Subcutaneous abdominal adipose tissue (tissue), 5 donors: ENCODE data around the gene MRFAP1.

ENCODE experiments used
- H3K27ac ChIP-seq: one replicate; pipeline ENCODE4 v1.7.0; 2013; ENCODE audit warnings: low read depth, mild to moderate bottlenecking, inconsistent platforms, low read length, moderate library complexity
- H3K27me3 ChIP-seq, 5 donors: one replicate each; pipeline ENCODE4 v1.7.0; 2013; ENCODE audit warnings: low read length in 5 of 5, inconsistent platforms in 1 of 5; ENCODE audit not compliant: control insufficient read depth in 5 of 5, insufficient read depth in 4 of 5
- H3K36me3 ChIP-seq, 5 donors: one replicate each; pipeline ENCODE4 v1.7.0; 2013; ENCODE audit warnings: low read length in 5 of 5; ENCODE audit not compliant: control insufficient read depth in 5 of 5, insufficient read depth in 5 of 5
- H3K4me1 ChIP-seq, 5 donors: one replicate each; pipeline ENCODE4 v1.7.0; 2013; ENCODE audit warnings: low read length in 5 of 5, mild to moderate bottlenecking in 3 of 5, moderate library complexity in 1 of 5; ENCODE audit not compliant: control insufficient read depth in 5 of 5, insufficient read depth in 5 of 5
- H3K4me3 ChIP-seq, 5 donors: one replicate each; pipeline ENCODE4 v1.7.0; 2013; ENCODE audit warnings: low read length in 5 of 5, low read depth in 1 of 5
- H3K9ac ChIP-seq, 5 donors: one replicate each; pipeline ENCODE4 v1.7.0; 2013; ENCODE audit warnings: low read length in 5 of 5, mild to moderate bottlenecking in 4 of 5, moderate library complexity in 3 of 5
- H3K9me3 ChIP-seq, 5 donors: one replicate each; pipeline ENCODE4 v1.7.0; 2013; ENCODE audit warnings: low read length in 5 of 5; ENCODE audit not compliant: control insufficient read depth in 5 of 5
- donor health status: healthy.
- donor health status: healthy.
- donor health status: healthy.
- donor health status: healthy.
- donor health status: healthy.

The MRFAP1 gene

DNA sequence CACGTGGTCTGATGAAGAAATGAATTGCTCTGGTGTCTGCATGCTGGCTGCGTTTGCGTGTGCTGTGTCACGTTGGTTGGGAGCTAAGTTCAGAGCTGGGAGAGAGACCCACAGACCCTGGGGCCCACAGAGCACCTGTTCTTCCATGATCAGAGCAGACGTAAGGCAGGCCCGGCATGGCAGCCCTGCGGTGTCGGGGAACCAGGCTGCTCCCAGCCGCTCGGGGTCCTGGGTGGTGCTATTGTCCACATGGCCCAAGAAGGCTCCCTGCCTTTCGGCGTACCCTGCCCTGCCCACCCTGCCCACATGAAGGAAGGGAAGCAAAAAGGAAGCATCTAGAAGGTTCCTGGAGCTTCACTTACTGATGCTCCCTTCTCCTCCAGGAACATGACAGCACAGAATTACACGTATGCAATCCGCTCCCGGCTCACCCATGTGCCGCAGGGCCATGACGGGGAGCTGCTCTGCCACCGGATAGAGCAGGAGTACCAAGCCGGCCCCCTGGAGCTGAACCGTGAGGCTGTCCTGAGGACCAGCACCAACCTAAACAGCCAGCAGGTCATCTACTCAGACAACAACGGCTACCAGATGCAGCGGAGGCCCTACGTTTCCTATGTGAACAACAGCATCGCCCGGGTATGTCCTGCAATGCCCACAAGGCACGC is 30.9 kb upstream of the MRFAP1 start:
- Histone ChIP-seq H3K9ac (no peak overlapping the region), H3K9me3 (peaks cover 3 to 10% (median 8%) of the 10 kb centered on the region in 5 donors), H3K36me3 (peaks cover 0 to 92% (median 80%) of the 10 kb centered on the region in 5 donors), H3K4me1 (no peaks in the 10 kb centered on the region), H3K27me3 (no peaks in the 10 kb centered on the region), H3K27ac (no peak overlapping the region), H3K4me3 (no peak overlapping the region)

DNA sequence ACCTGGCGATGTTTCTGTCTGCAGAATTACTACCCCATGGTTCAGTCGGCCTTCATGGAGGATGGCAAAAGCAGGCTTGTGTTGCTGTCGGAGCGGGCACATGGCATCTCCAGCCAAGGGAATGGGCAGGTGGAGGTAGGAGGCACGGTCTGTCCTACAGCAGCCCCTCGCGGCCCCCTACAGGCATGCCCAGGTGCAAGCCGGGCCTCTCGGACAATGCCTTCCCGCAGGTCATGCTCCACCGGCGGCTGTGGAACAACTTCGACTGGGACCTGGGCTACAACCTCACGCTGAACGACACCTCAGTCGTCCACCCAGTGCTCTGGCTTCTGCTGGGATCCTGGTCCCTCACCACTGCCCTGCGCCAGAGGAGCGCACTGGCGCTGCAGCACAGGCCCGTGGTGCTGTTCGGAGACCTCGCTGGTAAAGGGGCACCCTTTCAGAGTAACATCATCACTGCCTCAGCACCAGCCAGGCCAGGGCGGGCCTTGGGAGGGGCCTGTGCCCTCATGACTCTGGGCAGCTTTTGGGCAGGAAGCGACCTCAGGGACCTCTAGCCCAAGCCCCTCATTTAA is 29.5 kb upstream of the MRFAP1 start:
- Histone ChIP-seq H3K9me3 (no peaks in the 10 kb centered on the region), H3K27ac (no peak overlapping the region), H3K4me1 (no peaks in the 10 kb centered on the region), H3K9ac (no peak overlapping the region), H3K36me3 (peaks cover 0 to 91% (median 76%) of the 10 kb centered on the region in 5 donors), H3K27me3 (no peaks in the 10 kb centered on the region), H3K4me3 (no peak overlapping the region)

DNA sequence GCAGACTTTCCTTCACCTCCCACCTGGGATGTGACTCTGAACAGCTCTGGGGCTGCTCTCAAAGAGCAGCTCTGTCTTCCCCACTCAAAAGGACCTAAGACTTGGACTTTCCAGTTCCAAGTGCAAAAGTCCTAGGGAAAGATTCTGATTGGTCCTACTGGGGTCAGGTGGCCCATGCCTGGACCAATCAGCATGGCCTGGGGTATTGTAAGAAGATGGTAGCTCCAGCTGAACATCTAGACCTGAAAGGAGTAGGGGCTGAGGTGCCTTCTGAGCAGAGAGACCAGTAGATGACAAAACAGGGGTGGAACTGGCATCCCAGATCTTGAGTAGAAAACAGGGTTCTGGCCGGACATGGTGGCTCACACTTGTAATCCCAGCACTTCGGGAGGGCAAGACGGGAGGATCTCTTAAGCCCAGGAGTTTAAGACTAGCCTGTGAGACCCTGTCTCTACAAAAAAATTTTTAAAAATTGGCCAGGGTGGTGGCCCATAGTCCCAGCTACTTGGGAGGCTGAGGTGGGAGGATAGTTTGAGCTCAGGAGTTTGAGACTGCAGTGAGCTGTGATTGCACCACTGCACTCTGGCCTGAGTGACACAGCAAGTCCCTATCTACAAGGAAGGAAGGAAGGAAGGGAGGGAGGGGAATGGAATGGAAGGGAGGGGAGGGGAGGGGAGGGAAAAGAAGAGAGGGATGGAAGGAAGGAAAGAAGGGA is 27.4 kb upstream of the MRFAP1 start:
- Histone ChIP-seq H3K36me3 (peaks cover 0 to 90% (median 78%) of the 10 kb centered on the region in 5 donors), H3K9ac (no peak overlapping the region), H3K4me3 (no peak overlapping the region), H3K27ac (no peak overlapping the region), H3K27me3 (no peaks in the 10 kb centered on the region), H3K9me3 (peaks cover 0 to 2% (median 0%) of the 10 kb centered on the region in 5 donors), H3K4me1 (no peaks in the 10 kb centered on the region)

DNA sequence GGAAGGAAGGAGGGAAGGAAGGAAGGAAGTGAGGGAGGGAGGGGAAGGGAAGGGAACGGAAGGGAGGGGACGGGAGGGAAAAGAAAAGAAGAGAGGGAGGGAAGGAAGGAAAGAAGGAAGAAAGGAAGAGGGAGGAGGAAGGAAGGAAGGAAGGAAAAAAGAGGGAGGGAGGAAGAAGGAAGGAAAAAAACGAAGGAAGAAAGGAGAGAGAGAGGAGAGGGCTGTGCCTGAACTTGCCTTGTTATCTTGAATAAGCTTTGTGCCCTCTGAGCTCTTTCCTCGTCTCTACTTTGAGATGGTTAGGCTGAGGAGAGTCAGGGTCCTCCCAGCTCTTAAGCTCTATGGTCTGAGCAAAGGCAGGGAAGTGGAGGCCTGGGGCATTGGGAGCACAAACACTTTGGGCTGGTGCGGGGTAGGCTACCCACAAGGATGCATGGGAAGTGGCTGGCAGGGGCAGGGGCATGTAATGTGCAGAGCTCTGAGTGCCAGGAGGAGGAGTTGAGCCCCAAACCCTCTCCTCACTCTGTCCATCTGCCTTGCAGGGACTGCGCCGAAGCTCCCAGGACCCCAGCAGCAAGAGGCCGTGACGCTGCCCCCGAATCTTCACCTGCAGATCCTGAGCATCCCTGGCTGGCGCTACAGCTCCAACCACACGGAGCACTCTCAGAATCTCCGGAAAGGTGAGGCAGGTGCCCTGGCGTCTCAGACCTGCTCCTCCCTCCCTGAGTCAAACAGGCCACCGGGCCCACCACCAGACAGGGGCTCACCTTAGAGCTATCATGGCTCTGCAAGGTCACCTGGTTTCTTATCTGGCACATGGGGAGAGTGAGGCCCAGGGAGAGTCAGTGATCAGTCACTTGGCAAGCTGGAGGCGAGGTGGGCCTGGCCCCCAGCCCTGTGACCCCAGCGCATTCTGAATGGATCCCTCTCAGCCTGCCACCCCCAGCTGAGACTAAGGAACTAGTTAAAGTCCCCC is 26.5 kb upstream of the MRFAP1 start:
- peaks cover 0 to 90% (median 75%) of the 10 kb centered on the region in 5 donors for H3K36me3 ChIP-seq
- no peaks in the 10 kb centered on the region for H3K27me3 ChIP-seq
- no peak overlapping the region for H3K4me3 ChIP-seq
- H3K4me1 ChIP-seq, result no peaks in the 10 kb centered on the region
- no peak overlapping the region for H3K9ac ChIP-seq
- no peak overlapping the region for H3K27ac ChIP-seq
- H3K9me3 ChIP-seq, result peaks cover 0 to 2% (median 0%) of the 10 kb centered on the region in 5 donors

DNA sequence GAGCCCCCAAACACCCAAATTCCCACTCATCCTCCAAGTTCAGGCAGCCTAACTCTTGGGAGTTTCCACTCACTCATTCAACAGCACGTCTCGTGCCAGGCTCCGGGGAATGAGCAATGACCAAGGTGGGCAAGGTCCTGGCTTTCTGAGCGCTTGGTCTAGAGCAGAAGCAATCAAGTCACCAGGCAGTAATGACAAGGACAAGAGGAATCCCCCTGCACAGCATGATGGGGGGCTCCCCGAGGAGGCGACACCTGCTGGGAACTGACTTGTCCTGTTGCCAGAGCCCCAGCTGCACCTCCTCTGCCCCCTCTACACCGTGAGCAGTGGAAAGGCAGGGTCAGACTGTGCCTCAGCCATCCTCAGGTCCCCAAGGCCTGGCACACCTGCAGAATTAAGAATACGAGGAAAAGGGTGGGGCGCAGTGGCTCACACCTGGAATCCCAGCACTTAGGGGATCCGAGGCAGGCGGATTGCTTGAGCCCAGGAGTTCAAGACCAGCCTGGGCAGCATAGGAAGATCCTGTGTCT is 25.7 kb upstream of the MRFAP1 start:
- H3K27ac ChIP-seq, result no peak overlapping the region
- peaks cover 0 to 90% (median 75%) of the 10 kb centered on the region in 5 donors for H3K36me3 ChIP-seq
- peaks cover 0 to 2% (median 0%) of the 10 kb centered on the region in 5 donors for H3K9me3 ChIP-seq
- H3K9ac ChIP-seq, result no peak overlapping the region
- H3K4me3 ChIP-seq, result no peak overlapping the region
- H3K4me1 ChIP-seq, result no peaks in the 10 kb centered on the region
- H3K27me3 ChIP-seq, result no peaks in the 10 kb centered on the region

DNA sequence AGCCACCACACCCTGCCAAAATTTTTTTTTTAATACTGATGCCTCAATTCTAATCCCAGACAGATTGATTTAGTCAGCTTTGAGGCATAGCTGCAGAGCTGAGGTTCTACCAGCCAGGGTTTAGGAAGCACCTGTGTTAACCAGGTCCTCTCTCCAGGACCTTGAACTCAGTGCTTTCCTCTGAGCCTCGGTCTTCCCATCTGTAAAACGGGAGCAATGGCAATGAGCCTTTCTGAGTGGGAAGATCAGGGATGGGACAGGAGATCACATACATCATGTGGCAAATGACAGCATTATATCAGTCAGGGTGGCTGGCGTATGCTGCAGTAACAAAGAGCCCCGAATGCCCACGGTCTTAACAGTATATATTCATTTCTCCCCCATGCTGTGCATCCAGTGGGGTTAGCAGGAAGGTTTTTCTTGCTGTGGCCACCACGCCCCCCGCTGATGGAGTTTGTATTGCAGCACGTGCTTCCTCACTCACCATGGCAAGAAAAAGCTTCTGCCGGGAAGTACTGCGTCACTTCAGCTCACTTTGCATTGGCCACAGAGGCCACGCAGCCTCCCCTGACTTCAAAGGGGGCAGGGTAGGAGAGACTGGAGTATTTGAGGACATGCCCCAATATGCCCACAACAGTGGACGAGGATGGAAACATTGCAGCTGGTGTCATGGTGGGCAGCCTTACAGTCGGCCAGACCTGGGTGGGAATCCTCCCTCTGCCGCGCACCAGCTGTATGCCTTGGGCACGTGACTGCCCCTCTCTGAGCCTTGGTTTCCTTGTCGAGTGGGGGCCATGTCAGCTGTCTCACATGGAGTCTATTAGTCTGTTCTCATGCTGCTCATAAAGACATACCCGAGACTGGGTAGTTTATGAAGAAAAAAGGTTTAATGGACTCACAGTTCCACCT is 24.1 kb upstream of the MRFAP1 start:
- Histone ChIP-seq H3K27me3 (no peaks in the 10 kb centered on the region), H3K9me3 (peaks cover 0 to 2% (median 0%) of the 10 kb centered on the region in 5 donors), H3K27ac (no peak overlapping the region), H3K9ac (no peak overlapping the region), H3K4me3 (no peak overlapping the region), H3K4me1 (no peaks in the 10 kb centered on the region), H3K36me3 (peaks cover 0 to 89% (median 67%) of the 10 kb centered on the region in 5 donors)

DNA sequence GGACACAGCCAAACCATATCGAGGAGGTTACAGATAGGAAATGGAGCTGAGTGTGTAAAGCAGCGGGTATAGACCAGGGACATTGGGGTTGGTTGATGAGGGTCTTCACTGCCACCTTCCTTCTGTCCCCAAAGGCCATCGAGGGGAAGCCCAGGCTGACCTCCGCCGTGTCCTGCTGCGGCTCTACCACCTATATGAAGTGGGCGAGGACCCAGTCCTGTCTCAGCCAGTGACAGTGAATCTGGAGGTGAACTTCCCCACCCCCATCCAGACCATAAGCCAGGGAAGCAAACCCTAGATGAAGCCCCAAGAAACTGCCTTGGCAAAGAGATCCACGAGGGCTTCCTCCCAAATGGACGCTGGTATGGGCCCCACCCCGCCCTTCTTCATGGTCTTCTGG is 23.2 kb upstream of the MRFAP1 start:
- Histone ChIP-seq H3K9me3 (peaks cover 0 to 2% (median 0%) of the 10 kb centered on the region in 5 donors), H3K4me1 (no peaks in the 10 kb centered on the region), H3K4me3 (no peak overlapping the region), H3K36me3 (peaks cover 0 to 86% (median 64%) of the 10 kb centered on the region in 5 donors), H3K27me3 (no peaks in the 10 kb centered on the region), H3K27ac (no peak overlapping the region), H3K9ac (no peak overlapping the region)

DNA sequence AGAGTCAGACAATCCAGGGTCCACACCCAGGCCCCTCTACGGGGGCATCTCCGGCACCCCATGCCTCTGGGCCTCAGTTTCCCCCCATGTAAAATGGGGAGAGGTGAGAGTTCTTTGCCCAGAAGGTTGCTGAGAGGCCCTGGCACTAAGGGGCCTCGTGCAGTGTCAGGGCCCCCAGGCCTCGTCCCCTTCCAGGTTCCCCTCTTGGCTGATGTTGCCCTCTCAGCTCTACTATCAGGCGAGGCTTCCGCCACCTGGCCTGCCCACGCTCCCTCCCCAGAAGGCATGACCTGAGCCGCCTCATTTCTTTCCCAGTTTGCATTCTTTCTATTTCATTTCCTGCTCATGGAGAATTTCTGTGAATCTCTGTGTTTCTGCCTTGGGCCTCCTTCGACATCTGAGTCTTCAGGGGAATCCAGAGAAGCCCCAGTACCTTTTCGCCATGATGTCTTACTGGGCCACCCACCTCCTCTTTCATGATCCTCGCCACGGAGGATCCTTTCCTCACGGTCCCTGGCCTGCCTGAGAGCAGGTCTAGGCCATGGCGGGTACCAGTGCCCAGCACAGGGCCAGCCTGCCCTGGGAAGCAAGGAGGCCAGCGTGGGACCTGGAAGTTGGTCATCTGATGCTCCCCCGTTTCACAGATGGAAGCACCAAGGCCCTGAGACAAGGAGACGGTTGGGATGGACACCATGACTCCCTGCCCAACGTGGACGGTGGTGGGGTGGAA is 21.9 kb upstream of the MRFAP1 start:
- H3K36me3 ChIP-seq, result peaks cover 0 to 81% (median 59%) of the 10 kb centered on the region in 5 donors
- no peak overlapping the region for H3K4me3 ChIP-seq
- H3K27me3 ChIP-seq, result no peaks in the 10 kb centered on the region
- H3K4me1 ChIP-seq, result no peaks in the 10 kb centered on the region
- peaks cover 0 to 2% (median 0%) of the 10 kb centered on the region in 5 donors for H3K9me3 ChIP-seq
- no peak overlapping the region for H3K9ac ChIP-seq
- H3K27ac ChIP-seq, result no peak overlapping the region
